Measurements from ENCODE around the gene NRP1. TPM values are rescaled to one million over a fixed set of nuclear protein-coding genes. Genes with fewer than 3 reads are reported as not detected.

The NRP1 gene
- total RNA-seq, 4 donors from 2014 or later = 47.1 to 286 (median 111) TPM

DNA sequence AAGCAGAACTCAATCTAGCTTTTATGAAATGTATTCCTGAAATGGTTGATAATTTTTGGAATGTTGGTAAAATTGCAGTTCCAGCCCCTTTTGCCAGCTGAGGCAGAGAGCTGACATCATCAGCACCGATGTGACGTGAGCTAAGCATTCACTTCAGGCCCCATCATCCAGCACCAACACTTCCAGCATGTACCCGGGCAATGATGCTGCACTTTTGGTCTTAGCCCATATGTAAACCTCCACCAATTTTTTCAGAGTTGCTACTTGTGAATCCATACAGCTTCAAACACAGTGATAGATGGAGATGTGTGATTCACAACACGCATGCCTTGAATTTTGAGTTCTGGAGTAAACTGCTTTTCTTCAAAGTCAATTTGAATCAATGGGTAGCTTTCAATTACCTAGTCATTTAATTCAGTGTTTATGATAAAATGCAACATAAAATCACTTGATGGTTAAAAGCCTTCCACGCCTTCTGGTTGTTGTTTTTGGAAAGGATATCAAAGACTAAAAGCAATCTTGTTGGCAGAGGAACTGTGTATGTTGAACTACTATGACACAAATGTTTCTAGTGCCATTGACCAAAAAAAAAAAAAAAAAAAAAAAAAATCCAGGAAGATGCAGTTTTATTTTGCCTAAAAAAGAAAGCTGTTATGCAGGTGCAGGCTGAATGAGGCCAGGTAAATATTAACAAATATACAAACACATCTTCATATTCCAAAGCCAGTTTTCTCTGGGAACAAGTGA lies 73.9 kb downstream of the NRP1 start:
- H3K36me3 ChIP-seq = no peaks in the 10 kb centered on the region
- TF ChIP-seq CTCF (IDR thresholded peaks at IDR 0.05) (no peak), POLR2A (IDR thresholded peaks at IDR 0.05) (no peak)
- no peaks in the 10 kb centered on the region for H3K4me1 ChIP-seq
- H3K27ac ChIP-seq = no peak overlapping the region
- intact Hi-C loops (cut with DNase I; ENCODE audit: low total_unique reads) = no loop called here
- H3K27me3 ChIP-seq = no peaks in the 10 kb centered on the region
- DNase-seq = no peak
- no peaks in the 10 kb centered on the region for H3K9me3 ChIP-seq
- H3K4me3 ChIP-seq = no peak overlapping the region

DNA sequence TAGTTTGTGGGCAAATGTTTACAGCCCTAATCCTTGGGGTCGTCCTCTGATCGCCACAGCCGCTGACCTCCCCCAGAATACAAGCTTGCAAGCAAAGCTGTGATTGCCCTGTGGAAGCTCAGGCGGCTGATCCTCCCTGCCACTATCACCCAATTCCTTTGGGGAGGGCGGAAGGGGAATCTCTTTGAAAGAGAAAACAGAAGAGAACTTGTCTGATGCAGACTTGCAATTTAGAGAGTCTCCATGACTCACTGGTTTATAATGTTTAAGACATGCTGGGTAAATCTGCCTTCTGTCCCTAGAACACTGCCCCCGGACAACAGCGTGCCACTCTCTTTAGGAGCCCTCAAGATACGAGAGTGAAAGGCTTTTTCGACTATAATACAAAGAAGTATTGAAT lies 75.5 kb downstream of the NRP1 start:
- TF ChIP-seq CTCF (IDR thresholded peaks at IDR 0.05) (no peak), POLR2A (IDR thresholded peaks at IDR 0.05) (no peak)
- H3K4me1 ChIP-seq = no peaks in the 10 kb centered on the region
- no peaks in the 10 kb centered on the region for H3K9me3 ChIP-seq
- intact Hi-C loops (cut with DNase I; ENCODE audit: low total_unique reads) = no loop called here
- H3K27me3 ChIP-seq = no peaks in the 10 kb centered on the region
- no peaks in the 10 kb centered on the region for H3K36me3 ChIP-seq
- DNase-seq = no peak
- no peak overlapping the region for H3K4me3 ChIP-seq
- no peak overlapping the region for H3K27ac ChIP-seq

GRCh38 chr10:33257439-33258080 lies 76.9 kb downstream of the NRP1 start:
- no peak for TF ChIP-seq CTCF (IDR thresholded peaks at IDR 0.05)
- no peak for TF ChIP-seq POLR2A (IDR thresholded peaks at IDR 0.05)
- Histone ChIP-seq H3K36me3 (no peaks in the 10 kb centered on the region), H3K4me1 (no peaks in the 10 kb centered on the region), H3K4me3 (no peak overlapping the region), H3K9me3 (no peaks in the 10 kb centered on the region), H3K27ac (no peak overlapping the region), H3K27me3 (no peaks in the 10 kb centered on the region)
- DNase-seq = no peak
- intact Hi-C loops (cut with DNase I; ENCODE audit: low total_unique reads) = no loop called here

- no peaks in the 10 kb centered on the region for H3K27me3 ChIP-seq
- intact Hi-C loops (cut with DNase I; ENCODE audit: low total_unique reads) = no loop called here
- no peak for DNase-seq
- H3K9me3 ChIP-seq = no peaks in the 10 kb centered on the region
- TF ChIP-seq CTCF (IDR thresholded peaks at IDR 0.05) = no peak
- no peak for TF ChIP-seq POLR2A (IDR thresholded peaks at IDR 0.05)
- no peaks in the 10 kb centered on the region for H3K36me3 ChIP-seq
- no peak overlapping the region for H3K4me3 ChIP-seq
- no peaks in the 10 kb centered on the region for H3K4me1 ChIP-seq
- H3K27ac ChIP-seq = no peak overlapping the region
These were observed 78.0 kb downstream of the NRP1 start for GRCh38 chr10:33256458-33256857.

GRCh38 chr10:33254556-33255160 lies 79.8 kb downstream of the NRP1 start:
- intact Hi-C loops (cut with DNase I; ENCODE audit: low total_unique reads) = no loop called here
- H3K4me1 ChIP-seq = no peaks in the 10 kb centered on the region
- H3K4me3 ChIP-seq = no peak overlapping the region
- TF ChIP-seq POLR2A (IDR thresholded peaks at IDR 0.05) (no peak), CTCF (IDR thresholded peaks at IDR 0.05) (no peak)
- H3K27me3 ChIP-seq = no peaks in the 10 kb centered on the region
- no peaks in the 10 kb centered on the region for H3K9me3 ChIP-seq
- no peaks in the 10 kb centered on the region for H3K36me3 ChIP-seq
- no peak overlapping the region for H3K27ac ChIP-seq
- no peak for DNase-seq
